ELF-1 (cell line): ENCODE measurements around the gene ZNF264.
"Not testable (repeated sequence)": the region's sequence is repeated elsewhere in the genome, so short reads cannot be mapped to it uniquely, and the experiment has no call there.

ENCODE experiments used
- DNase-seq: peaks from one replicate; pipeline ENCODE4 v3.0.0-alpha.2; 2016; ENCODE audit warnings: low read depth, low spot score

ZNF264 gene

DNA sequence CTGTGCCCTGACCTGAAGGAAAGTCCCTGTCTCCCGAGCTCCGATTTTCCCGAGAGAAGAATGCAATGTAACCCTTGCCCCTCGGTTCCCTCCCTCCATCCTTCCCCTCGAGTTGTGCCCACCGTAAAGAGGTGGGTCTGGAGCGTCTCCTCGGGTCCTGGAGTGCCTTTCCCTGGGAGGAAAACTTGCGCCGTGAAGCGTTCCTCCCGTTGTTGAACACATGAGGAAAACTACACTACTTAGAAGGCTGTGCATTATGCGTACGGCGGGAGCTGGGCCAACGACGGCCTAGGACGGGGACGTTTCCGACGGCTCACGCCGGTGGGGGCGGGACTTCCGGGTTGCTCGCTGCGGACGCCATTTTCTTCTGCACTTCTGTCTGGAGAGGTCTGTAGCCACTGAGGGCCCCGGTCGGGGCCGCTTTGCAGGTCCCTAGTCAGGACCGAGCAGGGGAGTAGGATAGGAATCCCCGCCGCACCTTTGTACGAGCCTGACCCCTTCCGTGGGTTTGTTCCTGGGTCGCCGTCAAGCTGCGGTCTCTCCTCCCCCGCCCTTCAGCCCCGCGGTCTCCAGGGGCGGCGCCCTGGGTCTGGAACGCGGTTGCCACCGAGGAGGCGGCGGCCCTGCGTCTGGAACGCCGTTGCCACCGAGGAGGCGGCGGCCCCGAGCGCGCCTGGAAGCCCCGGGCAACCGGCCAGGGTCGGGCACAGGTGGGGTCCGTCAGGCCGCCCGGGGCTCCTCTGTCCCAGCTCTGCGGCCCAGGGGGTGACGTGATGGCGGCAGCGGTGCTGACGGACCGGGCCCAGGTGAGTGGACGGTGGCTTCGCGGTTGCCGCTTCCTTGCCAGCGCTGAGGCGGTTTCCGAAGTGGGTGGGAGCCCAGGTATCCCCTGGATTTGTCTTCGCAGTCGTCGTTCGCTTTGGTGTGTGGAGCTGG lies at the start of gene ZNF264:
Gene ZNF264, plus strand, starts transcription at position 360 of the 936 bp plus-strand sequence. Its CDS starts 414 bp downstream, at position 774.
- DNase-seq: peak; percentile 88

- DNase-seq: no peak
These were observed 49.6 kb upstream of the ZNF264 start for GRCh38 chr19:57141699-57142098.

GRCh38 chr19:57152921-57153320 lies 38.4 kb upstream of the ZNF264 start:
- DNase-seq: no peak

GRCh38 chr19:57161985-57162539 lies 29.2 kb upstream of the ZNF264 start:
- no peak for DNase-seq

- DNase-seq: no peak
These were observed 25.5 kb upstream of the ZNF264 start for GRCh38 chr19:57165846-57166245.

GRCh38 chr19:57167385-57167784 lies 23.9 kb upstream of the ZNF264 start, which contains the start of gene DUXA:
DUXA (minus strand) TSS chr19:57167485; CDS start chr19:57167443, 42 bp downstream.
- no peak for DNase-seq

GRCh38 chr19:57171551-57172081 lies 19.7 kb upstream of the ZNF264 start:
- peak; percentile 61 for DNase-seq

GRCh38 chr19:57190301-57190700 lies 999 bp upstream of the ZNF264 start:
- DNase-seq: no peak

DNA sequence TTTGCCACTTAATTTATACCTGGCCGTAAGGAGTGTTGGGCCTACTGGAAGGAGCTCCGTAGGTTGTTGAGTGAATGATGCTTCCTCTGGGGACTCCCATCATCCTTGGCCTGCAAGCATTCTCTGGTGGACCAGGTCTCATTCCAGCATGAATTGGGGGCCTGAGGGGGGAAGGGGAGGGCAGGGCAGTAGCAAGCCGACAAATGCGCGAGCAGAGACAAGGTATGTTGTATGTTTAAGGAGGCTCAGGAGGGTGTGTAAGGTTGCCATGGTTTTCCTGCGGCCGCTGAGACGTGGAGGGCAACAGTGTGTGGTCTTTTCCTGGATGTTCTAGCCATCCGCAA lies 749 bp downstream of the ZNF264 start:
- DNase-seq: no peak

DNA sequence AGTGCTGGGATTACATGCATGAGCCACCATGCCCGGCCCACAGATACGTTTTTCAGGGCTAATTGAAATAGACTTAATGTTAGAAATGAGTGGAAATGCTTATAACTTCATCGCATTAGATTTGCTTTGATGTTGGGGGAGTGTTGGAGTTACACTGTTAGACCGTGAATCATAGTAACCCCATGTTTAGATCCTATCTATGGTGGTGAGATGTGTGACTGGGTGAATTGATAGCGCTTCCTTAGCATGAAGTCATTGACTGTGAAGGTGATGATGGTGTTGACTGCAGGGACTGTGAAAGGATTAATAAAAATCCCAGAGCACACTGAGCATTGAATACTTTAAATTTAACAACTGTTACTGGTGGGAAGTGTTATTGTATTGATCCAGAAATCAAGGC lies 1.7 kb downstream of the ZNF264 start:
- no peak for DNase-seq

DNA sequence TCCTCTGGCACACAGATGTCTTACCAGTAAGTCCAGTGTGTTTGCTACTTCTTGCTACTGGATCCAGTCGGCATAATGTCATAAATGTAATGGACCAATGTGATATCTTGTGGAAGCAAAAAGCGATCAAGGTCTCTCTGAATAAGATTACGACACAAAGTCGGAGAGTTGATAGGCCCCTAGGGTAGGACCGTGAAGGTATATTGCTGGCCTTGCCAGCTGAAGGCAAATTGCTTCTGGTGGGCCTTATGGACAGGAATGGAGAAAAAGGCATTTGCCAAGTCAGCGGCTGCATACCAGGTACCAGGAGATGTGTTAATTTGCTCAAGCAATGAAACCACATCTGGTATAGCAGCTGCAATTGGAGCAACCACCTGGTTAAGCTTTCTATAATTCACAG lies 6.6 kb downstream of the ZNF264 start:
- not testable (repeated sequence) for DNase-seq

GRCh38 chr19:57202160-57202559 lies 10.9 kb downstream of the ZNF264 start:
- DNase-seq: no peak

DNA sequence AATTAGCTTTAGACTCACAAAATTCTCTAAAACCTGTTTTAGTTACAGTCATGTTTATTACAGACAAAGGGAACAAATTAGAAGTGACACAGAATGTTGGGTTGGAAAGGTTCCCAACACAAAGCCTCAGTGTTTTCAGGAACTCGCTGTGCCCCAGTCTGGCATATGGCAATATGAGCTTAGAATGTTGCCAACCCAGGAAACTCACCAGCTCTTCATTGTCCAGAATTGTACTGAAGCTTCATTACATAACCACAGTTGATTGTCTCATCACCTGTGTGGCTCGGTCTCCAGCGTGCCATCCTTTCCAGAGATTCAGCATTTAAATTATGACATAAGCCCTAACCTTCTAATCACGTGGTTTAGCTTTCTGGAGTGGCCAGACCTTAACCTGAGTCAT lies 19.1 kb downstream of the ZNF264 start:
- DNase-seq: no peak

DNA sequence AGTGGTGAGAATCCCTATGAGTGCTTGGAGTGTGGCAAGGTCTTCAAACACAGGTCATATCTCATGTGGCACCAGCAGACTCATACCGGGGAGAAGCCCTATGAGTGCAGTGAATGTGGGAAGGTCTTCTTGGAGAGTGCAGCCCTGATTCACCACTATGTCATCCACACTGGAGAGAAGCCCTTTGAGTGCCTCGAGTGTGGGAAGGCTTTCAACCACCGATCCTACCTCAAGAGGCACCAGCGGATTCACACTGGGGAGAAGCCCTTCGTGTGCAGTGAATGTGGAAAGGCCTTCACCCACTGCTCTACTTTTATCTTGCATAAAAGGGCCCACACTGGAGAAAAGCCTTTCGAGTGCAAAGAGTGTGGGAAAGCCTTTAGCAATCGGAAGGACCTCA lies 20.8 kb downstream of the ZNF264 start:
- no peak for DNase-seq

DNA sequence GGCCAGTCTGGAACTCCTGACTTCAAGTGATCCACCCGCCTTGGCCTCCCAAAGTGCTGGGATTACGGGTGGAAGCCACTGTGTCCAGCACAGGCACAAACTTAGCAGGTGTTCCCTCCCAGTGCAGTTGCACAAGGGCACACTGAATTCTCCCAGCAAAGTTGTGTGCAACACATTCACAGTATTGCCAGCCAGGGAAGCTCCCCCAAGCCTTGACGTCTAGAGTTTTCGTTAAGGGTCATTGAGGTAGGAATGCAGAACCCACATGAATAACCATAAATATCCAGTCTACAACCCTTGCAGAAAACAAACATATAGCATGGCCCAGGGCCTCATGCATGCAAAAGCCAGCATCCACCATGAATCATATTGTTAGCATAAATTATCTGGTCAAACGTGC lies 36.2 kb downstream of the ZNF264 start:
- no peak for DNase-seq

- DNase-seq: no peak
These were observed 40.4 kb downstream of the ZNF264 start for GRCh38 chr19:57231686-57232085.

DNA sequence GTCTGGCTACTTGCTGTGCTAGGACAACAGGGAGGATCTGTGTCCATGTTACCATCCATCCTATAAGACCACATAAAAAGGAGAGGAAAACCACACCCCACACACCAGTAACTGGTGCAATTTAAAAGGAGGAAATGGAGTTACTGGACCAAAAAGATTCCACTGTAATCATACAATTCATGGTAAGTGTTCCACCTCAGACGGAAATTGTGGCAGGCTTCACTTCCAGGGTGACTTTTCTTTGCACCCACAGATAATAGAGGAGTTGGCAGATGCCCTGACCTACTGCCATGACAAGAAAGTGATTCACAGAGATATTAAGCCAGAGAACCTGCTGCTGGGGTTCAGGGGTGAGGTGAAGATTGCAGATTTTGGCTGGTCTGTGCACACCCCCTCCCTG lies 41.9 kb downstream of the ZNF264 start:
- DNase-seq: no peak

GRCh38 chr19:57239982-57240310 lies 48.6 kb downstream of the ZNF264 start:
- no peak for DNase-seq

GRCh38 chr19:57240311-57241090 lies 49.2 kb downstream of the ZNF264 start, which contains the start of gene ZNF805:
ZNF805 (plus strand) TSS chr19:57240632; CDS start chr19:57240892, 260 bp downstream.
- peak; percentile 96 for DNase-seq

- DNase-seq: peak; percentile 6
These were observed 49.9 kb downstream of the ZNF264 start for GRCh38 chr19:57241176-57241575.

DNA sequence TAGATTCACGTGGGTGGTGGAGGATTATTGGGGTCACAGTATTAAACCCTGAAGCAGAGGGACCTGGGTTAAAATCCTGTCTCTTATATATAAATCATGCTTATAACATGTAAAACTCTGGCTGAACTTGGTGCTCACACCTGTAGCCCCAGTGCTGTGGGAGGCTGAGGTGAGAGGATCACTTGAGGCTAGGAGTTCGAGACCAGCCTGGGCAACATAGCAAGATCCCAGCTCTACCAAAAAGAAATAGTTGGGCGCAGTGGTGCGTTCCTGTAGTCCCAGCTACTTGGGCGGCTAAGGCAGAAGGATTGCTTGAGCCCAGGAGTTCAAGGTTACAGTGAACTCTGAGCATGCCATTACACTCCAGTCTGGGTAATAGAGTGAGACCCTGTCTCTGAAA lies 51.5 kb downstream of the ZNF264 start:
- DNase-seq: no peak

DNA sequence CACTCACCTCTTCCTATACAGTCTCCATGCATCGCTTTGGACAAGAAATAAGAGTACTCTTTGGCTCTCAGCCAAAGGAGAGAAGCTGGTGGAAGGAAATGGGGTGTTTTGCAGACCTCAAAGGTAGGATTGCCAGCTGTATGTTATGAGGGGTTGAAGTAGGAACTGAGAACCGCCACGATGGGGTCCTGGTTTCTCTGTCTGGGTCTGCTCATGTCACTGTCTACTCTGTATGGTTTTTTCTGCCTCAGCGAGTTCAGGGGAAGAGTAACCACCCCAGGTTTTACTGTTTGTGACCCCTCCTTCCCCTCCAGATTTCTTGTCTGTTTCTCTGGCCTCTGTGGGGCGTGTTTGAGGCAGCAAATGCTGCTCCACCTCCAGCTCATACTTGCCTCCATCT lies 53.2 kb downstream of the ZNF264 start:
- DNase-seq: no peak
